Measurements from ENCODE around the gene ARHGAP31. TPM values are rescaled to one million over a fixed set of nuclear protein-coding genes. Genes with fewer than 3 reads are reported as not detected.

Gene ARHGAP31
- total and polyA plus RNA-seq, 9 donors = 6.3 to 41.4 (median 21.3) TPM

GRCh38 chr3:119326976-119327375, 32.8 kb downstream of the ARHGAP31 start:
- H3K9me3 ChIP-seq = no peaks in the 10 kb centered on the region
- no peak for DNase-seq
- no peak overlapping the region for H3K4me3 ChIP-seq
- no peaks in the 10 kb centered on the region for H3K27me3 ChIP-seq
- H3K4me1 ChIP-seq (ENCODE audit: insufficient read depth) = peaks cover 12% of the 10 kb centered on the region
- intact Hi-C loops (cut with DNase I) = no loop called here
- H3K36me3 ChIP-seq = no peaks in the 10 kb centered on the region
- H3K27ac ChIP-seq = no peak overlapping the region
- 93 to 98% (median 94%) methylated on average over 13 of the region's 13 CpGs for WGBS, 3 donors
- TF ChIP-seq POLR2A (IDR thresholded peaks at IDR 0.05) (no peak), EP300 (IDR thresholded peaks at IDR 0.05) (no peak)

GRCh38 chr3:119329551-119329950, 35.4 kb downstream of the ARHGAP31 start:
- H3K27ac ChIP-seq = no peak overlapping the region
- 42 to 80% (median 57%) methylated on average over 7 of the region's 7 CpGs for WGBS, 3 donors

GRCh38 chr3:119330181-119330580, 36.0 kb downstream of the ARHGAP31 start:
- TF ChIP-seq CTCF (IDR thresholded peaks at IDR 0.05) (no peak), EP300 (IDR thresholded peaks at IDR 0.05) (no peak), POLR2A (IDR thresholded peaks at IDR 0.05) (no peak)
- intact Hi-C loops (cut with DNase I) = no loop called here
- H3K27me3 ChIP-seq = no peaks in the 10 kb centered on the region
- no peak overlapping the region for H3K4me3 ChIP-seq
- H3K27ac ChIP-seq = no peak overlapping the region
- no peaks in the 10 kb centered on the region for H3K36me3 ChIP-seq
- H3K4me1 ChIP-seq (ENCODE audit: insufficient read depth) = peaks cover 25% of the 10 kb centered on the region
- no peak for DNase-seq
- no peaks in the 10 kb centered on the region for H3K9me3 ChIP-seq
- 86 to 98% (median 94%) methylated on average over 3 of the region's 3 CpGs for WGBS, 3 donors

More at GRCh38 chr3:119329551-119329950, 35.4 kb downstream of the ARHGAP31 start:
- H3K4me1 ChIP-seq (ENCODE audit: insufficient read depth) = peaks cover 25% of the 10 kb centered on the region
- no peaks in the 10 kb centered on the region for H3K36me3 ChIP-seq
- DNase-seq = peak in 2 of 5 donors; percentile 36 to 47
- H3K9me3 ChIP-seq = no peaks in the 10 kb centered on the region
- TF ChIP-seq EP300 (IDR thresholded peaks at IDR 0.05) (no peak), POLR2A (IDR thresholded peaks at IDR 0.05) (no peak), CTCF (IDR thresholded peaks at IDR 0.05) (no peak)
- intact Hi-C loops (cut with DNase I) = no loop called here
- no peaks in the 10 kb centered on the region for H3K27me3 ChIP-seq
- no peak overlapping the region for H3K4me3 ChIP-seq

- H3K27me3 ChIP-seq = no peaks in the 10 kb centered on the region
- H3K4me3 ChIP-seq = no peak overlapping the region
- no peaks in the 10 kb centered on the region for H3K9me3 ChIP-seq
- intact Hi-C loops (cut with DNase I) = no loop called here
- no peak for DNase-seq
- TF ChIP-seq EP300 (IDR thresholded peaks at IDR 0.05) (no peak), CTCF (IDR thresholded peaks at IDR 0.05) (no peak), POLR2A (IDR thresholded peaks at IDR 0.05) (no peak)
- H3K27ac ChIP-seq = no peak overlapping the region
- H3K36me3 ChIP-seq = no peaks in the 10 kb centered on the region
- H3K4me1 ChIP-seq (ENCODE audit: insufficient read depth) = peaks cover 25% of the 10 kb centered on the region
- WGBS, 3 donors = 90 to 94% (median 93%) methylated on average over 4 of the region's 4 CpGs
These were observed 36.7 kb downstream of the ARHGAP31 start for GRCh38 chr3:119330858-119331257.

GRCh38 chr3:119331661-119332060, 37.5 kb downstream of the ARHGAP31 start:
- Histone ChIP-seq H3K27ac (peak overlapping the region in 1 of 2 donors; percentile 44), H3K27me3 (no peaks in the 10 kb centered on the region), H3K4me1 (ENCODE audit: insufficient read depth) (peaks cover 25% of the 10 kb centered on the region), H3K9me3 (no peaks in the 10 kb centered on the region), H3K36me3 (no peaks in the 10 kb centered on the region), H3K4me3 (no peak overlapping the region)
- WGBS, 3 donors = 68 to 80% (median 75%) methylated on average over 3 of the region's 3 CpGs
- DNase-seq = no peak
- TF ChIP-seq POLR2A (IDR thresholded peaks at IDR 0.05) (no peak), EP300 (IDR thresholded peaks at IDR 0.05) (no peak), CTCF (IDR thresholded peaks at IDR 0.05) (no peak)
- intact Hi-C loops (cut with DNase I) = no loop called here
